H1 (cell line): ENCODE measurements around the gene GPR17. TPM values are rescaled to one million over a fixed set of nuclear protein-coding genes. Genes with fewer than 3 reads are reported as not detected.

ENCODE experiments used
- CTCF ChIA-PET: fragments of 300-600 bp; sonication (Branson Sonifier 250); formaldehyde crosslinking; loops from one replicate; lab custom pipeline; 2021; ENCODE audit not compliant: partially characterized antibody; lab: Charles Lee
- POLR2A ChIA-PET: fragments of 300-600 bp; sonication (Branson Sonifier 250); formaldehyde crosslinking; loops from one replicate; lab custom pipeline; 2021; ENCODE audit warnings: inconsistent platforms; ENCODE audit not compliant: partially characterized antibody; lab: Charles Lee
- DNase-seq, 2 experiments: peaks; one replicate each; pipeline versions ENCODE4 v3.0.0 to v3.0.0-alpha.2; 2010 to 2022; ENCODE audit warnings: low spot score in 2 of 2, low read depth in 1 of 2, mixed read lengths in 1 of 2
- FAIRE-seq: peaks from 2 replicates; lab custom pipeline; 2011; peaks lifted over from hg19 to GRCh38; lab: Jason Lieb, UNC
- H2AFZ ChIP-seq: 2 replicates; pipeline ENCODE4 v1.8.1; 2012; ENCODE audit warnings: low read length, inconsistent platforms
- H2AK5ac ChIP-seq: 2 replicates; pipeline ENCODE4 v1.6.1; 2013; ENCODE audit warnings: low read depth, low read length
- H2BK120ac ChIP-seq: replicated peaks from 2 replicates; pipeline ENCODE3; 2013; ENCODE audit warnings: low read depth, low read length, inconsistent platforms
- H2BK12ac ChIP-seq: 2 replicates; pipeline ENCODE4 v1.6.1; 2013; ENCODE audit warnings: low read depth, low read length
- H2BK15ac ChIP-seq: 2 replicates; pipeline ENCODE4 v1.6.1; 2013; ENCODE audit warnings: low read length
- H2BK20ac ChIP-seq: 2 replicates; pipeline ENCODE4 v1.6.1; 2013; ENCODE audit warnings: low read length
- H2BK5ac ChIP-seq: 2 replicates; pipeline ENCODE4 v1.6.1; 2013; ENCODE audit warnings: low read depth, low read length
- H3K14ac ChIP-seq: 2 replicates; pipeline ENCODE4 v1.6.1; 2013; ENCODE audit warnings: inconsistent platforms; ENCODE audit not compliant: insufficient read length
- H3K18ac ChIP-seq: 2 replicates; pipeline ENCODE4 v1.6.1; 2013; ENCODE audit warnings: low read length; ENCODE audit errors: extremely low read depth
- H3K23ac ChIP-seq: 2 replicates; pipeline ENCODE4 v1.6.1; 2013; ENCODE audit warnings: inconsistent platforms; ENCODE audit not compliant: insufficient read length
- H3K23me2 ChIP-seq: 2 replicates; pipeline ENCODE4 v1.6.1; 2013; ENCODE audit warnings: low read depth, low read length
- H3K27ac ChIP-seq: 2 replicates; pipeline ENCODE4 v1.6.1; 2011; ENCODE audit warnings: low read depth, low read length, inconsistent platforms
- H3K27me3 ChIP-seq, 4 experiments: replicated peaks in 1 of 4; 1 replicate in 1 of 4; 2 replicates in 3 of 4; pipeline versions ENCODE4 v1.6.1 to v1.8.1; 2011 to 2013; ENCODE audit warnings: low read length in 3 of 4, mild to moderate bottlenecking in 3 of 4, inconsistent platforms in 2 of 4, mixed read lengths in 2 of 4, moderate library complexity in 1 of 4; ENCODE audit not compliant: control insufficient read depth in 3 of 4, insufficient read depth in 3 of 4; ENCODE audit errors: extremely low read depth in 1 of 4
- H3K36me3 ChIP-seq, 4 experiments: 2 replicates each; pipeline versions ENCODE4 v1.6.1 to v1.8.1; 2011 to 2013; ENCODE audit warnings: mild to moderate bottlenecking in 4 of 4, low read length in 3 of 4, moderate library complexity in 2 of 4, control low read depth in 1 of 4, inconsistent platforms in 1 of 4; ENCODE audit not compliant: insufficient read depth in 4 of 4, control insufficient read depth in 2 of 4
- H3K4ac ChIP-seq: replicated peaks from 2 replicates; pipeline ENCODE3; 2013; ENCODE audit warnings: low read length, low read depth, mixed read lengths, inconsistent platforms; ENCODE audit not compliant: insufficient read length
- H3K4me1 ChIP-seq, 4 experiments: replicated peaks in 1 of 4; 1 replicate in 1 of 4; 2 replicates in 3 of 4; pipeline versions ENCODE4 v1.6.1 to v1.8.1; 2011 to 2013; ENCODE audit warnings: low read length in 3 of 4, inconsistent platforms in 2 of 4, mixed read lengths in 1 of 4; ENCODE audit not compliant: insufficient read depth in 4 of 4, control insufficient read depth in 3 of 4
- H3K4me2 ChIP-seq, 2 experiments: 2 replicates each; pipeline versions ENCODE4 v1.6.1 to v1.8.1; 2011 to 2013; ENCODE audit warnings: low read depth in 2 of 2, low read length in 2 of 2, control low read depth in 1 of 2, inconsistent platforms in 1 of 2, mild to moderate bottlenecking in 1 of 2; ENCODE audit not compliant: insufficient read depth in 1 of 2
- H3K4me3 ChIP-seq, 4 experiments: fragments of 200-600, 300-600 bp in 1 of 4; sonication (generic), shearing (Covaris generic), sonication (Bioruptor Twin) in 1 of 4; 2 replicates each; pipeline versions ENCODE4 v1.5.1 to v1.8.1; 2011 to 2016; ENCODE audit warnings: low read length in 4 of 4, low read depth in 3 of 4, control low read depth in 2 of 4, inconsistent platforms in 2 of 4, mild to moderate bottlenecking in 2 of 4, mixed read lengths in 1 of 4, moderate library complexity in 1 of 4; ENCODE audit not compliant: insufficient read depth in 2 of 4; ENCODE audit errors: extremely low read depth in 1 of 4
- H3K56ac ChIP-seq: replicated peaks from 2 replicates; pipeline ENCODE3; 2013; ENCODE audit warnings: low read depth, mild to moderate bottlenecking, mixed read lengths, low read length, inconsistent platforms; ENCODE audit not compliant: insufficient read length
- H3K79me1 ChIP-seq: 2 replicates; pipeline ENCODE4 v1.6.1; 2013; ENCODE audit warnings: low read depth, low read length, control low read depth
- H3K79me2 ChIP-seq, 2 experiments: 2 replicates each; pipeline versions ENCODE4 v1.6.1 to v1.8.1; 2012 to 2013; ENCODE audit warnings: low read length in 2 of 2, mild to moderate bottlenecking in 2 of 2, inconsistent platforms in 1 of 2; ENCODE audit not compliant: insufficient read depth in 2 of 2, control insufficient read depth in 1 of 2
- H3K9ac ChIP-seq, 4 experiments: replicated peaks in 1 of 4; 1 replicate in 1 of 4; 2 replicates in 3 of 4; pipeline versions ENCODE4 v1.6.1 to v1.8.1; 2011 to 2013; ENCODE audit warnings: low read depth in 3 of 4, low read length in 3 of 4, control low read depth in 2 of 4, mild to moderate bottlenecking in 2 of 4, moderate library complexity in 2 of 4, inconsistent platforms in 1 of 4; ENCODE audit errors: extremely low read depth in 1 of 4
- H3K9me3 ChIP-seq, 2 experiments: 2 replicates each; pipeline versions ENCODE4 v1.6.1 to v1.8.1; 2012 to 2013; ENCODE audit warnings: mild to moderate bottlenecking in 2 of 2, moderate library complexity in 2 of 2, control low read depth in 1 of 2, inconsistent platforms in 1 of 2, low read depth in 1 of 2, low read length in 1 of 2, mixed read lengths in 1 of 2; ENCODE audit not compliant: insufficient read depth in 2 of 2
- H4K20me1 ChIP-seq, 2 experiments: replicated peaks in 1 of 2; 2 replicates each; pipeline versions ENCODE3 to v1.8.1; 2011 to 2013; ENCODE audit warnings: inconsistent platforms in 2 of 2, low read length in 2 of 2, mild to moderate bottlenecking in 1 of 2; ENCODE audit not compliant: insufficient read depth in 2 of 2, control insufficient read depth in 1 of 2
- H4K5ac ChIP-seq: 2 replicates; pipeline ENCODE4 v1.6.1; 2013; ENCODE audit warnings: low read length, low read depth, mixed read lengths, inconsistent platforms; ENCODE audit not compliant: insufficient read length
- H4K8ac ChIP-seq: 2 replicates; pipeline ENCODE4 v1.8.0; 2013; ENCODE audit warnings: mild to moderate bottlenecking, moderate library complexity, low read length, inconsistent platforms; ENCODE audit not compliant: insufficient read depth; ENCODE audit errors: extremely low read depth
- H4K91ac ChIP-seq: replicated peaks from 2 replicates; pipeline ENCODE3; 2013; ENCODE audit warnings: low read length, mixed read lengths, inconsistent platforms; ENCODE audit not compliant: insufficient read length
- ATF2 ChIP-seq: IDR thresholded peaks from 2 replicates; pipeline ENCODE4 v1.6.1; 2012; ENCODE audit warnings: low read length, inconsistent platforms
- BACH1 ChIP-seq: IDR thresholded peaks from 2 replicates; pipeline ENCODE4 v1.6.1; 2012; ENCODE audit warnings: low read length, improper control_type of control experiment
- BRCA1 ChIP-seq: IDR thresholded peaks from 2 replicates; pipeline ENCODE4 v1.6.1; 2012; ENCODE audit warnings: low read depth, low read length, improper control_type of control experiment
- MAFK ChIP-seq: IDR thresholded peaks from 2 replicates; pipeline ENCODE4 v1.6.1; 2012; ENCODE audit warnings: low read depth, mild to moderate bottlenecking, improper control_type of control experiment, low read length
- NRF1 ChIP-seq: IDR thresholded peaks from 2 replicates; pipeline ENCODE4 v1.6.1; 2011; ENCODE audit warnings: mild to moderate bottlenecking, low read depth, low read length, improper control_type of control experiment
- RBBP5 ChIP-seq: IDR thresholded peaks from 2 replicates; pipeline ENCODE4 v1.7.1; 2012; ENCODE audit warnings: low read depth, mild to moderate bottlenecking, inconsistent platforms, low read length, moderate library complexity, borderline replicate concordance
- TEAD4 ChIP-seq: IDR thresholded peaks from 2 replicates; pipeline ENCODE4 v1.6.1; 2012; ENCODE audit warnings: low read depth, low read length, inconsistent platforms, mixed read lengths
- USF2 ChIP-seq: IDR thresholded peaks from 2 replicates; pipeline ENCODE4 v1.6.1; 2011; ENCODE audit warnings: low read length, improper control_type of control experiment
- WGBS, 2 experiments: shearing (Covaris generic) in 1 of 2; methylation state at CpG; one replicate each; pipeline versions ENCODE4 v1.1.6 to v1.1.7; 2013 to 2015; ENCODE audit warnings: low lambda C conversion rate in 2 of 2, mixed read lengths in 2 of 2, inconsistent platforms in 1 of 2, low coverage in 1 of 2, missing lambda C conversion rate in 1 of 2; ENCODE audit not compliant: insufficient replicate concordance in 2 of 2, insufficient coverage in 1 of 2, insufficient read length in 1 of 2; ENCODE audit errors: extremely low coverage in 1 of 2, missing lambda C conversion rate in 1 of 2; 5-methylcytosine and 5-hydroxymethylcytosine counted together
- polyA plus RNA-seq, 7 experiments: library from polyadenylated mRNA; depleted of rRNA in 3 of 7; stranded (reverse) in 5 of 7; unstranded in 2 of 7; fragments of >200 nt in 5 of 7; fragments of 200-250 nt in 2 of 7; gene quantifications; 1 replicate in 5 of 7; 2 replicates in 1 of 7; 4 replicates in 1 of 7; pipeline versions ENCODE4 v1.2.1 to v1.2.3, GENCODE V29; 2011 to 2013; ENCODE audit warnings: missing spikeins in 2 of 7, mixed read lengths in 2 of 7
- total RNA-seq: library from RNA; stranded (reverse); fragmentation: NEBNext Ultra II Directional; extraction: Animal tissue kit (Norgen Biotek cat#: 25700); gene quantifications from 2 replicates; pipeline ENCODE4 v1.2.1, GENCODE V29; 2021

The GPR17 gene
- total and polyA plus RNA-seq, 2 of the 8 experiments (the other 6 are each of a cell fraction or from before 2014, with no cell fraction given): 0.03 TPM; not detected in 1

GRCh38 chr2:127643439-127644065, 2.4 kb upstream of the GPR17 start:
- no peak overlapping the region for H3K9ac ChIP-seq
- no peak overlapping the region for H3K56ac ChIP-seq
- no peaks in the 10 kb centered on the region for H3K79me2 ChIP-seq
- FAIRE-seq (no peak), DNase-seq (no peak)
- no peaks in the 10 kb centered on the region for H3K23me2 ChIP-seq
- H3K36me3 ChIP-seq: no peaks in the 10 kb centered on the region
- H4K8ac ChIP-seq: no peak overlapping the region
- H3K4ac ChIP-seq: no peak overlapping the region
- no peaks in the 10 kb centered on the region for H3K9me3 ChIP-seq
- 0 out of 2 replicates have a peak, but pooled peaks cover 3% of the 10 kb centered on the region for H3K79me1 ChIP-seq
- H2BK15ac ChIP-seq: no peak overlapping the region; the same call in 1 of the 2 replicates
- H3K14ac ChIP-seq: no peak overlapping the region
- H3K18ac ChIP-seq: no peak overlapping the region; the same call in 1 of the 2 replicates
- CTCF ChIA-PET: interaction anchor here (1.0 to 13.7 kb wide), 5 partner anchors 8 to 53 kb away, joined by 3 to 160 read pairs (median 8); no protein-coding TSS in a partner anchor
- POLR2A ChIA-PET: interaction anchor here (1.2 to 1.5 kb wide), 2 partner anchors 89 to 117 kb away, joined by 3 read pairs; partner anchors contain the start of gene IWS1
- H3K4me1 ChIP-seq: peaks cover 0 to 9% (median 2%) of the 10 kb centered on the region in 4 experiments; a peak in 4 of 7 replicates
- no peaks in the 10 kb centered on the region for H4K20me1 ChIP-seq
- H4K91ac ChIP-seq: no peak overlapping the region
- no peak overlapping the region for H2BK12ac ChIP-seq
- no peak overlapping the region for H3K4me3 ChIP-seq
- no peak overlapping the region for H3K23ac ChIP-seq
- H2AFZ ChIP-seq: no peak overlapping the region
- H3K4me2 ChIP-seq: no peak overlapping the region
- H2BK120ac ChIP-seq: no peak overlapping the region
- no peak overlapping the region for H2BK5ac ChIP-seq
- 87% methylated on average over 12 of the region's 15 CpGs; no CpG with 5 or more reads in 1 of the 2 experiments for WGBS, 2 experiments
- H3K27ac ChIP-seq: no peak overlapping the region
- no peak overlapping the region for H4K5ac ChIP-seq
- no peaks in the 10 kb centered on the region for H3K27me3 ChIP-seq
- H2BK20ac ChIP-seq: no peak overlapping the region
- H2AK5ac ChIP-seq: no peak overlapping the region
- TF ChIP-seq TEAD4: no peak
- no peak for TF ChIP-seq BRCA1
- no peak for TF ChIP-seq BACH1
- TF ChIP-seq NRF1: no peak
- no peak for TF ChIP-seq RBBP5
- TF ChIP-seq MAFK: no peak
- TF ChIP-seq ATF2: no peak
- no peak for TF ChIP-seq USF2
